ENCODE measurements around the gene CLIP3.

DNA sequence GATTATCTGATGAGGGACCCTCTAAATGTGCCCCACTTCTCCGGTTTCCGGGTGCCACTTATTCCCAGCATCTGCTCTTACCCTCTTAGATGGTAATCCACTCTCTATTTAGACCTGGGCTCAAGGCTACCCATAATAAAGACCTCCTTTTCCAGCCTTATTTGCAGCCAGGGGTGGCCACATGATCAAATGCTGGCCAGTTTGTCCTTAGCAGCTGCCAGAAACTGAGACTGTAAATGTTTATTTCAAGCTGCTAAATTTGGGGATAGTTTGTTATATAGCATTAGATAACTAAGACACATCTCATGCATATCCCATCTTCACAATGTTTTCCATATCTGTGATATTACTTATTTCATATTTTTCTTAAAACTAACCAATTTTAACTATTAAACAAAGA is 11.3 kb upstream of the CLIP3 start:
- TF ChIP-seq, protein P1, sequence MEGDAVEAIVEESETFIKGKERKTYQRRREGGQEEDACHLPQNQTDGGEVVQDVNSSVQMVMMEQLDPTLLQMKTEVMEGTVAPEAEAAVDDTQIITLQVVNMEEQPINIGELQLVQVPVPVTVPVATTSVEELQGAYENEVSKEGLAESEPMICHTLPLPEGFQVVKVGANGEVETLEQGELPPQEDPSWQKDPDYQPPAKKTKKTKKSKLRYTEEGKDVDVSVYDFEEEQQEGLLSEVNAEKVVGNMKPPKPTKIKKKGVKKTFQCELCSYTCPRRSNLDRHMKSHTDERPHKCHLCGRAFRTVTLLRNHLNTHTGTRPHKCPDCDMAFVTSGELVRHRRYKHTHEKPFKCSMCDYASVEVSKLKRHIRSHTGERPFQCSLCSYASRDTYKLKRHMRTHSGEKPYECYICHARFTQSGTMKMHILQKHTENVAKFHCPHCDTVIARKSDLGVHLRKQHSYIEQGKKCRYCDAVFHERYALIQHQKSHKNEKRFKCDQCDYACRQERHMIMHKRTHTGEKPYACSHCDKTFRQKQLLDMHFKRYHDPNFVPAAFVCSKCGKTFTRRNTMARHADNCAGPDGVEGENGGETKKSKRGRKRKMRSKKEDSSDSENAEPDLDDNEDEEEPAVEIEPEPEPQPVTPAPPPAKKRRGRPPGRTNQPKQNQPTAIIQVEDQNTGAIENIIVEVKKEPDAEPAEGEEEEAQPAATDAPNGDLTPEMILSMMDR (IDR thresholded peaks at IDR 0.05): no peak
- no peak for TF ChIP-seq POLR2A (IDR thresholded peaks at IDR 0.05)
